GM23248 (cell line): ENCODE measurements around the gene TP53TG5. TPM values are rescaled to one million over a fixed set of nuclear protein-coding genes. Genes with fewer than 3 reads are reported as not detected.

Experiments
- DNase-seq: peaks from one replicate; pipeline ENCODE4 v3.0.0-alpha.2; 2015
- H2AFZ ChIP-seq: fragments of 200-600 bp; sonication (generic); 2 replicates; pipeline ENCODE4 v1.6.1; 2016; ENCODE audit warnings: antibody characterized with exemption
- H3F3A ChIP-seq: fragments of 200-600 bp; sonication (generic); 2 replicates; pipeline ENCODE4 v1.6.1; 2016; ENCODE audit warnings: mild to moderate bottlenecking, antibody characterized with exemption, mixed run types; ENCODE audit not compliant: insufficient read depth
- H3K27ac ChIP-seq: fragments of 200-600 bp; sonication (generic); 2 replicates; pipeline ENCODE4 v1.5.1; 2016; ENCODE audit warnings: mild to moderate bottlenecking
- H3K27me3 ChIP-seq: fragments of 200-600 bp; sonication (generic); replicated peaks from 2 replicates; pipeline ENCODE4 v1.6.1; 2016; ENCODE audit warnings: mild to moderate bottlenecking; ENCODE audit not compliant: insufficient read depth
- H3K36me3 ChIP-seq: fragments of 200-600 bp; sonication (generic); 2 replicates; pipeline ENCODE4 v1.6.1; 2016; ENCODE audit warnings: low read depth, mild to moderate bottlenecking
- H3K4me1 ChIP-seq: fragments of 200-600 bp; sonication (generic); 2 replicates; pipeline ENCODE4 v1.6.1; 2016; ENCODE audit warnings: mild to moderate bottlenecking; ENCODE audit not compliant: insufficient read depth
- H3K4me2 ChIP-seq: fragments of 200-600 bp; sonication (generic); one replicate; pipeline ENCODE4 v1.6.1; 2016; ENCODE audit warnings: mild to moderate bottlenecking; ENCODE audit not compliant: unreplicated experiment
- H3K4me3 ChIP-seq: fragments of 200-600 bp; sonication (generic); 2 replicates; pipeline ENCODE4 v1.5.1; 2016; ENCODE audit warnings: mild to moderate bottlenecking
- H3K79me2 ChIP-seq: fragments of 200-600 bp; sonication (generic); 2 replicates; pipeline ENCODE4 v1.6.1; 2016; ENCODE audit warnings: mild to moderate bottlenecking; ENCODE audit not compliant: insufficient read depth
- H3K9ac ChIP-seq: fragments of 200-600 bp; sonication (generic); 2 replicates; pipeline ENCODE4 v1.6.1; 2016; ENCODE audit warnings: mild to moderate bottlenecking
- H3K9me2 ChIP-seq: fragments of 200-600 bp; sonication (generic); 2 replicates; pipeline ENCODE4 v1.6.1; 2016; ENCODE audit warnings: mixed run types, mild to moderate bottlenecking, moderate library complexity; ENCODE audit not compliant: insufficient read depth
- H3K9me3 ChIP-seq: fragments of 200-600 bp; sonication (generic); one replicate; pipeline ENCODE4 v1.6.1; 2017; ENCODE audit warnings: low read depth
- H4K20me1 ChIP-seq: fragments of 200-600 bp; sonication (generic); 2 replicates; pipeline ENCODE4 v1.6.0; 2016; ENCODE audit not compliant: insufficient read depth
- EZH2 ChIP-seq: fragments of 200-600 bp; sonication (generic); IDR thresholded peaks from 2 replicates; pipeline ENCODE4 v1.6.1; 2018; ENCODE audit warnings: antibody characterized with exemption, mild to moderate bottlenecking; ENCODE audit not compliant: insufficient read depth, poor library complexity, severe bottlenecking
- EZH2phosphoT487 ChIP-seq: fragments of 200-600 bp; sonication (generic); IDR thresholded peaks from 2 replicates; pipeline ENCODE4 v1.6.1; 2018; ENCODE audit warnings: antibody characterized with exemption, moderate library complexity, mild to moderate bottlenecking, low read depth; ENCODE audit not compliant: insufficient read depth
- WGBS, 2 experiments: methylation state at CpG; one replicate each; pipeline ENCODE4 v1.1.6; 2015 to 2017; ENCODE audit warnings: low lambda C conversion rate in 2 of 2, low coverage in 1 of 2; ENCODE audit errors: missing lambda C conversion rate in 2 of 2; 5-methylcytosine and 5-hydroxymethylcytosine counted together
- in situ Hi-C: fragments of 300-500 bp; cut with MboI; formaldehyde crosslinking; loops from 2 replicates; pipeline ENCODE4 v1.15.0; 2020
- polyA plus RNA-seq: library from polyadenylated mRNA; unstranded; fragments of >200 nt; fragmentation: Nextera tagmentation; extraction: Ambion mirVana; gene quantifications from 2 replicates; pipeline ENCODE4 v1.2.1, GENCODE V29; 2016
- total RNA-seq: library from RNA; depleted of rRNA; stranded (reverse); fragments of >200 nt; shearing (Covaris generic); gene quantifications from 2 replicates; pipeline ENCODE4 v1.2.3, GENCODE V29; 2014; rRNA removed

Gene TP53TG5
- total RNA-seq = not detected in 2 replicates
- 0.42 and 0.55 TPM in 2 replicates for polyA plus RNA-seq

DNA sequence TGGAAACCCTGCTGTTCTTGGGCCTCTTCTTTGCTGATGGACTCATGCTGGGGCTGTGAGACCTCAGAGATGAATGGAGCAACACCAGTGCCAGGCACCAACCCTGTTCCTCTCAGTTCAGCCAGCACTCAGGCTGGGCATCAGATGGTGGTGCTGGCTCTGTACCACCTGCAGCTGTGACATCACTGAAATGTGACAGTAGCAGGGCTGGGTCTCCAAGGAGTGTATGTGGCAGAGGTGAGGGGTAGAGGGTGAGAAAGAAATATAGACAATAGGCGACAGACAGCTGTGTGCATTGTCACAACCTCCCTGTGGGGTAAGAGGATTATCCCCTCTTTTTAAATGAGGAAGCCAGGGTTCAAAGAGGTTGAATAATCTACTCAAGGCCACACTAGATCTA is at the start of gene TP53TG5:
TP53TG5 (minus strand) TSS at position 135 of the 400 bp plus-strand sequence; CDS start at position 46, 89 bp downstream.
- no peak within 1 kb of the TSS for H3K9ac ChIP-seq
- H4K20me1 ChIP-seq = no peaks in the 10 kb centered on the region
- DNase-seq = no peak
- no peaks in the 10 kb centered on the region for H3K79me2 ChIP-seq
- H3F3A ChIP-seq = no peaks in the 10 kb centered on the region; the same call in 1 of the 2 replicates
- H3K27me3 ChIP-seq = no peaks in the 10 kb centered on the region
- TF ChIP-seq EZH2phosphoT487 (no peak), EZH2 (no peak)
- no peaks in the 10 kb centered on the region for H3K9me3 ChIP-seq
- H3K4me2 ChIP-seq = no peak within 1 kb of the TSS
- H3K27ac ChIP-seq = no peak within 1 kb of the TSS
- in situ Hi-C loops = no loop called here
- no peaks in the 10 kb centered on the region; the same call in 1 of the 2 replicates for H3K4me1 ChIP-seq
- no peaks in the 10 kb centered on the region for H3K36me3 ChIP-seq
- no peak within 1 kb of the TSS for H3K4me3 ChIP-seq
- WGBS, 2 experiments = 88 to 100% methylated on average over 1 of the region's 1 CpG
- H3K9me2 ChIP-seq = no peaks in the 10 kb centered on the region
- no peak within 1 kb of the TSS for H2AFZ ChIP-seq

DNA sequence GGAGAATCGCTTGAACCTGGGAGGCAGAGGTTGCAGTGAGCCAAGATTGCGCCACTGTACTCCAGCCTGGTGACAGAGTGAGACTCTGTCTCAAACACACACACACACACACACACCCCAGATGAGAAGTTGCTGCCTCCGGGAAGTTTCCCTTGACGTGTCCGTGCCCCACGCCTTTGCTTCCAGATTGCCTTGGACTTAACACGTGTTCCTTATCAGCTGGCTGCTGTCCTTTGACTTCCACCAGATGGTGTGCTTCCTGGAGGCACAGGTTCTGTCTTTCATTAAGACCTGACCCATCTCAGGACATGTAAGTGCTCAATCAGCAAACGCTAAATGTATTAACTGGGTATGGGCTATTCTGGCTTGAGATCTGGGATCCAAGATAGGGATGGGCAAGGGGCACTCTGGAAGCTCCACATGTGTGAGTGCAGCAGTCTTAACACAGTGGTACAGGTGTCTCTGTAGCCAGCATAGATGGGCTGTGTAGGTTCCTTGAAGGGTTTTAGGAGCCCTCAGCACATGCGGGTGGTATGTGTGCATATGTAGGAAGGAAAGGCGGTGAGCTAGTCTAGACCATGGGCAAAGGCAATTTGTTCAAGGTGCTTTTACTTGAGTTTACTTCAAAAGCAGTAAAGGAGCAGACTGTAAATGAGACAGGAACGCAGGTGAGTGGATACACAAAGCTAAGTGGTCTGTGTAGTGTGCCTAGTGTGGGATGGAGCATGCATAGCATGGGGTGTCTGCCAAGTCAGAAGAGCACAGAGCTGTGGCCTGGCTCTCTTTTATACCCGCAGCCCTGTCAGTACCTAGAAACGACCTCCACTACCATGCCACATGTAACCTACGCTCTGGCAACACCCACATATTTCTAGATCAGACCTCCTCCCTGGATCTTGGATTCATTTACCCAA is 49.4 kb upstream of the TP53TG5 start:
- TF ChIP-seq EZH2 (no peak), EZH2phosphoT487 (no peak)
- Histone ChIP-seq H3K4me2 (no peak overlapping the region), H3F3A (no peaks in the 10 kb centered on the region), H4K20me1 (no peaks in the 10 kb centered on the region), H3K79me2 (no peaks in the 10 kb centered on the region), H3K9me3 (no peaks in the 10 kb centered on the region), H3K27me3 (no peaks in the 10 kb centered on the region), H3K9me2 (no peaks in the 10 kb centered on the region), H3K4me3 (no peak overlapping the region), H2AFZ (no peak overlapping the region), H3K4me1 (no peaks in the 10 kb centered on the region), H3K27ac (no peak overlapping the region), H3K9ac (no peak overlapping the region), H3K36me3 (peaks cover 10% of the 10 kb centered on the region)
- WGBS, 2 experiments = 81 to 82% methylated on average over 14 of the region's 14 CpGs
- no peak for DNase-seq
- in situ Hi-C loops = loop anchor here (25.0 kb wide), 1 partner anchor 390 kb away; no protein-coding TSS in a partner anchor

DNA sequence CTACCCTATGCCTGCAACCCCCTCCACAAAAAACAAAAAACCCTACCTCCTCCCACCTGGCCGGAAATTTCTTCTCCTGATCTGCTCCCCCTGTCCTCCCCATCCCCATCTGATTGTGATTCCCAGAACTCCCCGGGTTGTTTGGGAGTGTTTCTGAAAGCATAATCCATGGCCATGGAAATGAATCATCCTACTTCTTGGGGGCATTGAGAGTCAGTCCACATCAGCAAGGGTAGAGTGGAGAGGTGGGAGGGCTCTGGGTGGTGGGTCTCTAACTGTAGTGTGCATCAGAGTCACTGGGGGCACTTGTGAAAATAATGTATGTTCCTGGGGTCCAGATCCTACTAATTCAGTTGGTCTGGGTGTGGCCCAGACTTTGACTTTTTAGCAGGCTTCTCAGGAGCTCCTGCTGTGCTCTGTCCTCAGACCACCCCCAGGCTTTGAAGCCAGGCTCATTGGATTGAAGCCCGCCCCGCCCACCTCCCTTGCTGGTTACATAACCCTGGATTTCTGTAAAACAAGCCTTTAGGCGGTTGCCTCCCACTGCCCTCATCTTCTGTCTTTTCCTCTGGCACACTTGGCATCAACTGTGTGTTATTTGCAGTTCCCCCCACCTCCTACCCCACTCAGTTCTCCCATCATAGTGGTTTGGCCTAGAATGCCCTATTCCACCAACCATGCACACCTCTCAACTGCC is 48.3 kb upstream of the TP53TG5 start:
- H3K27me3 ChIP-seq = no peaks in the 10 kb centered on the region
- no peaks in the 10 kb centered on the region for H3K79me2 ChIP-seq
- H3K27ac ChIP-seq = no peak overlapping the region
- no peaks in the 10 kb centered on the region for H3K4me1 ChIP-seq
- H3K36me3 ChIP-seq = peaks cover 19% of the 10 kb centered on the region
- no peaks in the 10 kb centered on the region for H3K9me3 ChIP-seq
- no peak overlapping the region for H3K4me3 ChIP-seq
- no peak for DNase-seq
- no peaks in the 10 kb centered on the region for H3K9me2 ChIP-seq
- in situ Hi-C loops = loop anchor here (25.0 kb wide), 1 partner anchor 389 kb away; no protein-coding TSS in a partner anchor
- no peak overlapping the region for H2AFZ ChIP-seq
- H3K9ac ChIP-seq = no peak overlapping the region
- no peaks in the 10 kb centered on the region for H4K20me1 ChIP-seq
- no peak overlapping the region for H3K4me2 ChIP-seq
- TF ChIP-seq EZH2 (no peak), EZH2phosphoT487 (no peak)
- 70 to 72% methylated on average over 5 of the region's 5 CpGs for WGBS, 2 experiments
- H3F3A ChIP-seq = no peaks in the 10 kb centered on the region

DNA sequence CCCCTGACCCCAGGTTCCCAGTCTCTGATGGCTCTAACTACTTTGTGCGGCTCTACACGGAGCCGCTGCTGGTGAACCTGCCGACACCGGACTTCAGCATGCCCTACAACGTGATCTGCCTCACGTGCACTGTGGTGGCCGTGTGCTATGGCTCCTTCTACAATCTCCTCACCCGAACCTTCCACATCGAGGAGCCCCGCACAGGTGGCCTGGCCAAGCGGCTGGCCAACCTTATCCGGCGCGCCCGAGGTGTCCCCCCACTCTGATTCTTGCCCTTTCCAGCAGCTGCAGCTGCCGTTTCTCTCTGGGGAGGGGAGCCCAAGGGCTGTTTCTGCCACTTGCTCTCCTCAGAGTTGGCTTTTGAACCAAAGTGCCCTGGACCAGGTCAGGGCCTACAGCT is 47.4 kb upstream of the TP53TG5 start:
- Histone ChIP-seq H3K9me3 (no peaks in the 10 kb centered on the region), H3K4me3 (no peak overlapping the region), H3K9ac (no peak overlapping the region), H3K27ac (no peak overlapping the region), H3K27me3 (no peaks in the 10 kb centered on the region), H4K20me1 (no peaks in the 10 kb centered on the region), H3K4me1 (no peaks in the 10 kb centered on the region), H3K79me2 (no peaks in the 10 kb centered on the region), H3K36me3 (peaks cover 24% of the 10 kb centered on the region), H3K9me2 (no peaks in the 10 kb centered on the region), H3K4me2 (no peak overlapping the region), H3F3A (no peaks in the 10 kb centered on the region), H2AFZ (no peak overlapping the region)
- WGBS, 2 experiments = 95 to 96% methylated on average over 17 of the region's 17 CpGs
- in situ Hi-C loops = loop anchor here (25.0 kb wide), 1 partner anchor 388 kb away; no protein-coding TSS in a partner anchor
- TF ChIP-seq EZH2 = no peak
- TF ChIP-seq EZH2phosphoT487 = no peak
- DNase-seq = no peak
